Stimulated activated CD4-positive, alpha-beta T cell treated with anti-CD3 and anti-CD28 coated beads, Interleukin-1b, Interleukin-23, amount 100 ng/mL, for 48 hours (primary cell): ENCODE results near the gene NOS2.
"Not testable (repeated sequence)": the region's sequence is repeated elsewhere in the genome, so short reads cannot be mapped to it uniquely, and the experiment has no call there.

Source experiments
- DNase-seq: peaks from one replicate; pipeline ENCODE4 v3.0.0-alpha.2; 2020

Gene NOS2

GRCh38 chr17:27753726-27754125 is 46.6 kb downstream of the NOS2 start:
- DNase-seq: not testable (repeated sequence)

DNA sequence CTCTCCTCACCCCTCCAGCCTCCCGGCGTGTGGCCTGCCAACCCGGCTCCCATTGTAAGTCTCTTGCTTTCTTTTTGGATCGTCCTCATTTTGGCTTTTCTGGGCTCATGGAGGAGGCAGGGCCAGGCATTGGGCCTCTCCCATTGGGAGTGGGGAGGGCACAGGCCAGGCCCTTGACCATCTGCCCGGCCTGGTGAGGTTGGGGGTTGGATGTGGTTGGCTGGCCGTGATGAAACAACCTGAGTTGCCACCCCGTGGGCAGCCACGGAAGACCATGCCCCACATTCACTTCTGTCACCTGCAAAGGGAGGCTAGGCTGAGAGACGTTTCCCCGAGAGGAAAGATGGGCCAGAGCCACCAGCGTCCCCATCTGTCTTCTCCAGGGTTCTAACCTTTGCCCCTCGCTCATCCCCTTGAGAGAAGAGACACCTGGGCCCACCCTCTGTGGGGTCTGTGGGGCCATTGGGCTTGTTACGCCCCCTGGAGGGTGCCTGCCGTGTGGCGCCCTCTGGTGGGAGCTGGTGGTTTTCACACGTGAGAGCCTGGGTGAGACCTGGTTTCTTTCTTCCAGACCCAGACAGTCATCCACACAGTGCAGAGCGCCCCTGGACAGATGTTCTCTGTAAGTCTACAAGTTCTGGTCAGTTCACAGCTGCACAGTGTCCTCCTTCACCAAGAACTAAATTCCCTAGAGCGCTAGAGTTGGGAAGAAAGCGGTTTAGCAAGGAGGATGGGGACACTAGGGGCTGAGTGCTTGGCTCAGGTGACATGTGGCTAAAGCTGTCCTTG is 47.3 kb downstream of the NOS2 start:
- not testable (repeated sequence) for DNase-seq

- DNase-seq: no peak
Observed at GRCh38 chr17:27751622-27752490, 48.5 kb downstream of the NOS2 start.

DNA sequence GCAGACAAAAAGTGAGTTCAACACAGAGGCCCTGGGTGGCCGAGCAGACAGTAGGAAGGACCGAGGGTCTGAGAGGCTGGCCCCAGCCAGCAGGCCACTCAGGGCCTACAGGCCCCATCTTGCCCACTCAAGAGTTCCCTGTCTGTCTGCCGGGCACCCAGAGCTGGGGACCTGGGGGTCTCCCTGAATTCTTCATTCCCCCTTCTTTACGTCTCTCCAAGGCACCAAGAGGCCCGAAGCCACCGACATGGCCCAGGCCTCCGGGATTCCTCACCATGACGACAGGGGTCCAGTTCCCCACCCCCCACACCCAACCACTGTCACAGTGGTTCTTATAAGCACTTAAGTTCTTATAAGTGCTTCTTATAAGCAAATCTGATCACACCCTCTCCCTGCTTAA is 49.2 kb downstream of the NOS2 start:
- no peak for DNase-seq

DNA sequence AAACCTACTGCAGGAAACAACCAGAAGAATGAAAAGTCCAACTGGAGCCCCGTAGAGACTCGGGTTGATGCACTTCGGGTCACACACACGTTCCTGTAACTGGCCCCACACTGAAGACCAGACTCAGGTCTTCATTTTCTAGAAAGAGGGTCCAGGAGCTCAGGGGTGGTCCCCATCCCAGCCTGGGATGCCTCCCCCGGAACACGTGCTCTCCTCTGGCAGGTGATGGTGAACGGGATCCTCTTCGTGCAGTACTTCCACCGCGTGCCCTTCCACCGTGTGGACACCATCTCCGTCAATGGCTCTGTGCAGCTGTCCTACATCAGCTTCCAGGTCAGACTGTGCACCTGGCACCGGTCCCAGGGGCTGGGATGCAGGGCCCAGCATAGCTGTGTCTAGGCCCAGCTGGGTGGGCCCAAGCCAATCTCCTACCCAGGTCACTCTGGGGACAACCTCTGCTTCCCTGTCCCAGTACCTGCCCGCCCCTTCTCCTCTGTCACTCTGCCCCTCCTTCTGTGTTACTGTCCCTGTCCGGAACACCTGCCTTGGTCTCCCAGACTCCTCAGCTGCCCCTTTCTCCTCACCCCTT is 50.7 kb downstream of the NOS2 start:
- DNase-seq: not testable (repeated sequence)

DNA sequence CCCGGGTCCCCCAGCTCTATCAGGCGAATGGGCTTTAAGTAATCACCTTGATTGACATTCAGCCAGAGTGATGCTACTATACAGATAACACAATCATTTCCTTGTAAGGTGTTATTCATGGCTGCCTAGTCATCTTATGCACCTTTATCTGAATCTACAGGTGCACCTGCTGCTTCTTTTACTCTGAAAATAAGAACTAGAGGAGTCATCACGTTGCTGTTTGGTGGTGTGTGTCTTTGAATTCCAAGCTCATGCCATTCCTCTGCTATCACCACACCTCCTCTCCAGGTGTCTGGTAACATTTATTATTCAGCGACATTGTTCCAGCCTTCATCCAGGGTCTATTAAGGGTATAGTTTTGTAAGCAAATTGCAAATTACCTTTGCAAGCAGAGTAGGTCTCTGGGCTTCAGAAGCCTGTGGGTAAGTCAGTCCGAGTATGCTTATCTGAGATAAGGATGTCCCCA is 51.9 kb downstream of the NOS2 start:
- no peak for DNase-seq

GRCh38 chr17:27747462-27748359 is 52.6 kb downstream of the NOS2 start:
- no peak for DNase-seq

- DNase-seq: no peak
Observed at GRCh38 chr17:27746881-27747280, 53.4 kb downstream of the NOS2 start.

DNA sequence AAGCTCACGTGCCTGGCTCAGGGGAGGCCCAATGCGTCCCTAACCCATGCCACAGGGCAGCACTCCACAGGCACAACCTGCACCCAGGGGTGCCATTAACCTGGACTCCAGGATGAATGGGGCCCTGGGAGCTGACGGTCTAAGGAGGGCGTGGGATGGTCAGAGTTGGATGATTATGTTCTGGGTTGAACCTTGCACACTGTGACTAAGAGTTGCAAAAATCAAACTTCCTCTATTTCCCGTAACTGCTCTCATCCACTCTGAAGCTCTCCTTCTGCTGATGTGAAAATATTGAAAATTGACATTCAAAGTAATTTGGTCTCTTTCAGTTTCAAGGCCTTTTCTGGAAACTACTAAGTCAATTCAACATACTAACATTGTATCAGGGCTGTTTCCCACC is 54.0 kb downstream of the NOS2 start:
- not testable (repeated sequence) for DNase-seq

DNA sequence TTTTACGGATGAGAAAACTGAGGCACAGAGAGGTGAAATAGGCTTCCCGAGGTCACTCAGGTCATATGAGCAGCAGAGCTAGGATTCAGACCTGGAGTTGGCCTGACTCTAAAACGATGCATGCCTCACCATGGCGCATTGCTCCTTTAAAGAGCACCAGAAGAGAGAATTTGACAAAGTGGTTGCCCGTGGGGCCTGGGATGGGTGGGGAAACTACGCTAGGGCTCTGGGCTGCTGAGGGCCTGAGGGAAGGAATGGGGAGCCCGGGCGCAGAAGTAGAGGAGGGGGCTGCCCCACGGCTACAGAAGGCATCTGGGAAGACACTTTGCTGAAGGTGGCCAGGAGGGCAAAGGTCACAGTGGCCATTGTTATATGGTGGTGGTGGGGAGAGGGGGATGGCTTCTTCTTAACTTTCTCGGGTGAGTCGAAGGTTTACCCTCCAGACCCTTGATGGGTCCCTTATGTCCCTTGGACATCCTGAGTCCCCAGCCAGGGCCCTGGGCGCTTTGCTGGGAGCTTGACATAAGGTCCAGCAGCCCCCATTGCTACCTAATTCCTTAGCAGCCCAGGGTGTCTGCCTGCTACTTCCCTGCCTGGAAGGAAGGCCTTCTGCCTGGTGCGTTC is 55.0 kb downstream of the NOS2 start:
- DNase-seq: not testable (repeated sequence)

GRCh38 chr17:27743281-27743885 is 56.9 kb downstream of the NOS2 start:
- DNase-seq: no peak

DNA sequence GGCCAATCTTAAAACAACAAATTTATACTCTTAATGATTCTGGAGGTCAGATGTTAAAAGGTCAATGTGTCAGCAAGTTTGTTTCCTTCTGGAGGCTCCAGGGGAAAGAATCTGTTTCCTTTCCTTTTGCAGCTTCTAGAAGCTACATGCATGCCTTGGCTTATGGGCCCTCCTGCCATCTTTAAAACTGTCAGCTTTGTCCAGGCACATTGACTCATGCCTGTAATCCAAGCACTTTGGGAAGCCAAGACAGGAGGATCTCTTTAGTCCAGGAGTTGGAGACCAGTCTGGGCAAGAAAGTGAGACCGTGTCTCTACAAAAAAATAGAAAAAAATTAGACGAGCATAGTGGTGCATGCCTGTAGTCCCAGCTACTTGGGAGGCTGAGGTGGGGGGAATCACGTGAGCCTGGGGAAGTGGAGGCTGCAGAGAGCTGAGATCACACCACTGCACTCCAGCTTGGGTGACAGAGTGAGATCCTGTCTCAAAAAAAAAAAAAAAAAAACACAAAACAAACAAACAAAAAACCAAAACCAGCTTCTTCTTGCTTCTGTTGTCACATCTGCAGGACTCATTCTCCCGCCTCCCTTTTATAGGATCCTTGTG is 58.3 kb downstream of the NOS2 start:
- DNase-seq: no peak

GRCh38 chr17:27741361-27741861 is 58.9 kb downstream of the NOS2 start:
- DNase-seq: no peak

DNA sequence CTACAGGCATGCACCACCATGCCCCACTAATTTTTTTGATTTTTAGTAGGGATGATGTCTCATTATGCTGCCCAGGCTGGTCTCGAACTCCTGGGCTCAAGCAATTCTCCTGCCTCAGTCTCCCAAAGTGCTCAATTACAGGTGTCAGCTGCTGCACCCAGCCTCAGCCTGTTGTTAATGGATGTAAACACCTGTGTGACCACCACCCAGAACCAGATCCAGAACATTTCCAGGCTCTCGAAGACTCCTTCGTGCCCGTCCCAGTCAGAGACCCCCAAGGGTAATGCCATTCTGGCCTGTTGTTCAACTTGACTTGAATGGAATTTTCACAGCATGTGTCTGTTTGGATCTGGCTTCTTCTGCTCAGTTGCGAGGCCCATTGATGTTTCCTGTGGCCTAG is 59.8 kb downstream of the NOS2 start:
- not testable (repeated sequence) for DNase-seq

DNA sequence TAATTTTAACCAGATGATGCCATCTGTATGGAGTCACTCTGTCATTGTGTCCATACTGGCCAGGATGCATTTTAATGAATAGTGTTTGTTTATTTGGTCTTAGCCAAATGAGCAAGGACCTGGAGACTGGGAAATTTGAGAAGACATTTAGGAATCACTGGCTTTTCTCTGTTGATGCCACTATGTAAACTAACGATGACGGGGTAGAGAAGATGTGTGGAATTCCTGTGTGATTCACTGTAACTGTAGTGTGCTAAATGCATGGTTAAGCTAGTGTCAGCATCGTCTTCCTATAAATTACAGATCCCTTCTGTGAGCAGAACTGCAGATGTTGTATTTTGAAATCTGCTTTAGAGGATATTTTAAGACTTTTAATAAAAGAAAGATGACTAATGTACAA is 66.6 kb downstream of the NOS2 start:
- DNase-seq: no peak

- DNase-seq: not testable (repeated sequence)
Observed at GRCh38 chr17:27732746-27733145, 67.6 kb downstream of the NOS2 start.

GRCh38 chr17:27725982-27726381 is 74.3 kb downstream of the NOS2 start:
- DNase-seq: not testable (repeated sequence)

GRCh38 chr17:27721797-27722196 is 78.5 kb downstream of the NOS2 start:
- no peak for DNase-seq
